ENCODE results near the gene ADAMTSL1. TPM values are rescaled to one million over a fixed set of nuclear protein-coding genes. Genes with fewer than 3 reads are reported as not detected.

Gene ADAMTSL1
- total RNA-seq, 1 experiment from 2014 or later = not detected

- Histone ChIP-seq H3K27ac (ENCODE audit: low read length) (no peak overlapping the region), H3K4me1 (ENCODE audit: control insufficient read depth, insufficient read depth, low read length) (no peaks in the 10 kb centered on the region), H3K4me3 (ENCODE audit: low read depth in 2 of 2, low read length in 2 of 2) (no peak overlapping the region), H3K36me3 (ENCODE audit: control insufficient read depth, insufficient read depth, low read length) (no peaks in the 10 kb centered on the region), H3K27me3 (ENCODE audit: control insufficient read depth, insufficient read depth, low read length) (no peaks in the 10 kb centered on the region), H3K9me3 (ENCODE audit: control insufficient read depth, insufficient read depth, low read depth, low read length) (no peaks in the 10 kb centered on the region)
- ATAC-seq (no peak), DNase-seq (ENCODE audit: low read depth, low spot score) (no peak)
- intact Hi-C loops (cut with micrococcal nuclease; ENCODE audit: unreplicated experiment) = no loop called here
- TF ChIP-seq POLR2AphosphoS5 (IDR thresholded peaks at IDR 0.05; ENCODE audit: low read depth, low read length) = no peak
- TF ChIP-seq TCF7L2 (IDR thresholded peaks at IDR 0.05; ENCODE audit: low read depth, low read length) = no peak
- TF ChIP-seq REST (IDR thresholded peaks at IDR 0.05; ENCODE audit: insufficient read depth in 1 of 2, low read depth in 2 of 2, low read length in 1 of 2) = no peak
- TF ChIP-seq SIN3A (IDR thresholded peaks at IDR 0.05; ENCODE audit: borderline replicate concordance, insufficient read depth, low read depth, low read length) = no peak
- no peak for TF ChIP-seq CTCF (IDR thresholded peaks at IDR 0.05)
- CTCF ChIA-PET = no interaction called here
- POLR2A ChIA-PET = no interaction called here
- in situ Hi-C loops (cut with HindIII; ENCODE audit: low pct_unique_long_range_greater_than_20kb, low sequenced_read_pairs) = no loop called here
- BruUV-seq (replicated peaks) = no TSS peak
Measured at GRCh38 chr9:18639911-18640310, 166.0 kb downstream of the ADAMTSL1 start.

GRCh38 chr9:18658804-18659705, 185.1 kb downstream of the ADAMTSL1 start:
- Histone ChIP-seq H3K36me3 (ENCODE audit: control insufficient read depth, insufficient read depth, low read length) (no peaks in the 10 kb centered on the region), H3K4me3 (ENCODE audit: low read depth in 2 of 2, low read length in 2 of 2) (no peak overlapping the region), H3K4me1 (ENCODE audit: control insufficient read depth, insufficient read depth, low read length) (no peaks in the 10 kb centered on the region), H3K27me3 (ENCODE audit: control insufficient read depth, insufficient read depth, low read length) (no peaks in the 10 kb centered on the region), H3K27ac (ENCODE audit: low read length) (no peak overlapping the region), H3K9me3 (ENCODE audit: control insufficient read depth, insufficient read depth, low read depth, low read length) (no peaks in the 10 kb centered on the region)
- CTCF ChIA-PET = no interaction called here
- intact Hi-C loops (cut with micrococcal nuclease; ENCODE audit: unreplicated experiment) (no loop called here), in situ Hi-C loops (cut with HindIII; ENCODE audit: low pct_unique_long_range_greater_than_20kb, low sequenced_read_pairs) (no loop called here)
- no peak for TF ChIP-seq REST (IDR thresholded peaks at IDR 0.05; ENCODE audit: insufficient read depth in 1 of 2, low read depth in 2 of 2, low read length in 1 of 2)
- TF ChIP-seq TCF7L2 (IDR thresholded peaks at IDR 0.05; ENCODE audit: low read depth, low read length) = no peak
- TF ChIP-seq POLR2AphosphoS5 (IDR thresholded peaks at IDR 0.05; ENCODE audit: low read depth, low read length) = no peak
- TF ChIP-seq CTCF (IDR thresholded peaks at IDR 0.05) = no peak
- TF ChIP-seq SIN3A (IDR thresholded peaks at IDR 0.05; ENCODE audit: borderline replicate concordance, insufficient read depth, low read depth, low read length) = no peak
- POLR2A ChIA-PET = no interaction called here
- no peak for DNase-seq (ENCODE audit: low read depth, low spot score)
- ATAC-seq = no peak
- no TSS peak for BruUV-seq (replicated peaks)

Measured in Panc1 (cell line).